ENCODE results near the gene TGM1. TPM values are rescaled to one million over a fixed set of nuclear protein-coding genes. Genes with fewer than 3 reads are reported as not detected.
A peak's percentile ranks its signal among the peaks of the same experiment; 100 is the strongest.

TGM1 gene
- 1 to 10 TPM in 7 of 10 donors, under 1 TPM in 3; 0.82 to 3.9 (median 1.3) TPM for polyA plus RNA-seq (ENCODE audit: insufficient read length in 10 of 10)
- long read RNA-seq, donor 1, result 0 reads
- long read RNA-seq, donor 2, result 0 reads
- long read RNA-seq, donor 3, result 0 reads
- long read RNA-seq, donor 4, result 0 reads
- long read RNA-seq, donor 5, partial matches to known transcripts, result 10 of 10 reads
- long read RNA-seq, donor 5, other reads (novel, unspliced or antisense), result 0 of 10 reads
- long read RNA-seq, donor 6, result 0 reads
- long read RNA-seq, donor 7, result 0 reads
- long read RNA-seq, donor 8, result 0 reads
- long read RNA-seq, donor 9, result 0 reads

DNA sequence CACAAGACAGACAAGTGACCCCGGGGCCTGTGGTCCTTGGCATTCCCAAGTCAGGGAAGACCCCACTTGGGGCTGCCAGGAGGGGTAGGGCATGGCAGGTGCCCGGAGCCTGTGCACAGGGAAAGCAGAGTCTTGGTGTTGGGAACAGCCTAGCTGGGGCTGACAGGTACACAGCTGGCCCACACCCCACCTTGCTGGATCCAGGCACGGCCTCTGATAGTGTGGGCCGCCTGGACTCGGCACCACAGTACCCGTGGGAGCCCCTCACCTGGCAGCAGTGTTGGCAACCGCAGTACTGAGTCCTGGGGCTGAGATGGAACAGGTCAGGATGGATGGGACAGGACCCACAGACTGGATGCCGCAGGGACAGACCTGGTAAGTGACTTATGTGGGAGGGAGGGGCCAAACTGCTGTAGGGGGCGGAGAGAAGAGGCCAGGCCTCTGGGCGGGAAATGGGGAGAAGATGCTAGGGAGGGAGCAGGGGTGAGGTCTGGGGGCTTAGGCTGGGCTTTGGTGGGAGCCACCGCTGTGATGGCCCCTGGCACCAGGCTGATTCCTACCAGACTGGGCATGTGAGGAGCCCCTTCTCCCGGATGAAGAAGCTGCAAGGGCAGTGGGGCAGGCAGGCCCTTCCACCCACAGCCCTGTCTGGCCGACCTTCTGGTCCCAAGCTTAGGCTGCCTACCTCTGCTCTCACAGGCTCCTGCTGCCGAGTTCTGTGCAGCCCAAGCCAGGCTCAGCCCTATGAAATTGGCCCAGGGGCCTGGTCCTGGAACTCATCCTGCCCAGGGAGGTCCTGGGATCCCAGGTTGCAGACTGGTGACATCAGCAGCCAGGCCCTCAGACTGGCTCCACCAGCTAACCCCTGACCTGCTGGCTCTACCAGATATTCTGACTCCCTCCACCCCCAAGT, at the start of gene TGM1:
TSS of gene TGM1 (minus strand) at position 357 of the 913 bp plus-strand sequence. CDS start 825 bp downstream, outside the sequence.
- DNase-seq, result no peak

DNA sequence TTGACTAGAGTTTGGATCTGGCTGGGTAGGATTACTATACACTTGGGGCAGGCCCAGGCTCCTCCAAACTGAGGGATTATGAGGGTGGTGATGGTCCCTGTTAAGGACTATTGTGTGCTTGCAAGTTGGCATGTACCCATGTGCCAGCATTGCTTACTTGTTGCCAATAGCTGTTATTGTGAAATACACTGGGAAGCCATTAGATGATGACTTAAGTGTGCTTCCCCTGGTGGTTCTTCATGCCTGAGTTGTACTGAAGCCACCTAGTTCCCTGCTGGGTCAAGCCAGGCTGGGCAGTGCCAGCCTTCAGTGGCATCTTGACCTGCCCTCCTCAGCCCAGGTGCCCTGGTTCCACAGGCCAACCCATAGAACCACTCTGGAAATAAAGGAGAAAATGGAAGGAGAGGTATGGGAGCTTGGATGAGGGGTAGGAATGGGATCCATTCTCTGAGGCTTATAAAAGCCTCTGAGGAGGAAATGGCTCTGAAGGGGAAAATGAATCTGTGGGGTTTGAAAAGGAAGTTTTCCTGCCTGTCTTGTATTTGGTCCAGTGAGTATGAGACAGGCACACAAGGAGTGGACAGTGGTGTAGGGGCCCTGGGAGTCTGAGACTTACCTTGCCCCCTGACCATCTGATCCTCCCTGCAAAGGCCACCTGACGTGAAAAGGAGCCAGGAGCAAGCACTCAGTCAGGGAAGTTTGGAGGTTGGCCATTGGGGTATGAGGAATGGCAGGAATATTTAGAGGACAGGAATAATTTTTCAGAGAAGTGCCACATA, 49.0 kb upstream of the TGM1 start:
- DNase-seq, result no peak

DNA sequence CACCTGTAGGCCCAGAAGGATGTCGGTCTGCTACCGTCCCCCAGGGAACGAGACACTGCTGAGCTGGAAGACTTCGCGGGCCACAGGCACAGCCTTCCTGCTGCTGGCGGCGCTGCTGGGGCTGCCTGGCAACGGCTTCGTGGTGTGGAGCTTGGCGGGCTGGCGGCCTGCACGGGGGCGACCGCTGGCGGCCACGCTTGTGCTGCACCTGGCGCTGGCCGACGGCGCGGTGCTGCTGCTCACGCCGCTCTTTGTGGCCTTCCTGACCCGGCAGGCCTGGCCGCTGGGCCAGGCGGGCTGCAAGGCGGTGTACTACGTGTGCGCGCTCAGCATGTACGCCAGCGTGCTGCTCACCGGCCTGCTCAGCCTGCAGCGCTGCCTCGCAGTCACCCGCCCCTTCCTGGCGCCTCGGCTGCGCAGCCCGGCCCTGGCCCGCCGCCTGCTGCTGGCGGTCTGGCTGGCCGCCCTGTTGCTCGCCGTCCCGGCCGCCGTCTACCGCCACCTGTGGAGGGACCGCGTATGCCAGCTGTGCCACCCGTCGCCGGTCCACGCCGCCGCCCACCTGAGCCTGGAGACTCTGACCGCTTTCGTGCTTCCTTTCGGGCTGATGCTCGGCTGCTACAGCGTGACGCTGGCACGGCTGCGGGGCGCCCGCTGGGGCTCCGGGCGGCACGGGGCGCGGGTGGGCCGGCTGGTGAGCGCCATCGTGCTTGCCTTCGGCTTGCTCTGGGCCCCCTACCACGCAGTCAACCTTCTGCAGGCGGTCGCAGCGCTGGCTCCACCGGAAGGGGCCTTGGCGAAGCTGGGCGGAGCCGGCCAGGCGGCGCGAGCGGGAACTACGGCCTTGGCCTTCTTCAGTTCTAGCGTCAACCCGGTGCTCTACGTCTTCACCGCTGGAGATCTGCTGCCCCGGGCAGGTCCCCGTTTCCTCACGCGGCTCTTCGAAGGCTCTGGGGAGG, 47.9 kb upstream of the TGM1 start, which contains the start of gene LTB4R:
TSS of gene LTB4R (plus strand) at position 857 of the 959 bp plus-strand sequence. CDS start 4,150 bp downstream, outside the sequence.
- DNase-seq, result peak; percentile 53 to 92 (median 68)

DNA sequence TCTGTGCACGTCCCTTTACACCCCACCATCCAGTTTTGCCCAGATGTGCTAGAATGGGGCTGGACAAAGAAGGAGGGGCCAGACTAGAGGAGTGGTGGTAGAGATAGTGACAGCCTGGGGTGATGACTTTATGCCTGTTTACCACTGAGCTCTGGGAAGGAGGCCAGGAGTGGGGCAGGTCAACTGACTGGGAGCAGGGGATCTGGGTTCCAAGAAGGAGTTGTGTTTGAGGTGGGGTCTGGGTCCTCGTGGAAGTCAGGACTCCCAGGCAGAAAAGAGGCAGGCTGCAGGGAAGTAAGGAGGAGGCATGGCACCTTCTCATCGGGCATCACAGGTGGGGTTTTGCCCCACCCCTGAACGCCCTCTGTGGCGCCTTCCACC, 47.3 kb upstream of the TGM1 start:
- no peak for DNase-seq

DNA sequence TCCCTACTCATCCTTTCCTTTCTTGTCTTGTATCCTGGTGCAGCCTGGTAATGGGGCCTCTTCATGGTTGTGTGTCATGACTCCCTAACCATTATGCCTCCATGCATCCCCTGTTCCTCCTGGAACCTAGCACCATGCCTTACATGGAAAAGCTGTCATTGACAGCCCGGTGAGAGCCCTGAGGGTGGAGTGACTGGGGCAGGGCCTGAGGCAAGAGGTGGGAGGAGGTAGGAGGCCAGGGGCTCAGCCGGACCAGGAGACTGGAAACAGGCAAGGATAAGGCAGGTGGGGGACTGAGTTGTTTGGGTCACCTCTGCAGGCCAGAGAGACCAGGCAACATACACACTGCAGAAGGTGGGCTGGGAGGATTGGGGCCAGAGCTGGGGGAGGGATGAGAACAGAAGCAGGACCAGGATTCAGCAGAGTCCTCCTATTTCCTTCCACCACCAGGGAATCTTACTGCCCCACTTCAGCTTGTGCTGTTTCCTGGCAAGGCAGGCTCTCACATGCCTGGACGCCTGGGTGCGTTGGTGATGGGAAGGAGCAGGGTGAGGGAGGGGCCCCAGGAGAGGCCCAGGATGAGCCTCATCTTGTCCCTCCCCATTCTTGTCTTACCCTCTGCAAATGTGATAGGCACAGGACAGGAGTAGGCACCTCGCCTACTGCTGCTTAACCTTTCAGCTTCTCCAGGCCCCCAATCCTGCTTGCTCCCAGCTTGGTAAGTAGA, 46.7 kb upstream of the TGM1 start, which contains the start of gene LTB4R2:
TSS of gene LTB4R2 (plus strand) at position 603 of the 727 bp plus-strand sequence. CDS start 525 bp downstream, outside the sequence.
- no peak for DNase-seq

DNA sequence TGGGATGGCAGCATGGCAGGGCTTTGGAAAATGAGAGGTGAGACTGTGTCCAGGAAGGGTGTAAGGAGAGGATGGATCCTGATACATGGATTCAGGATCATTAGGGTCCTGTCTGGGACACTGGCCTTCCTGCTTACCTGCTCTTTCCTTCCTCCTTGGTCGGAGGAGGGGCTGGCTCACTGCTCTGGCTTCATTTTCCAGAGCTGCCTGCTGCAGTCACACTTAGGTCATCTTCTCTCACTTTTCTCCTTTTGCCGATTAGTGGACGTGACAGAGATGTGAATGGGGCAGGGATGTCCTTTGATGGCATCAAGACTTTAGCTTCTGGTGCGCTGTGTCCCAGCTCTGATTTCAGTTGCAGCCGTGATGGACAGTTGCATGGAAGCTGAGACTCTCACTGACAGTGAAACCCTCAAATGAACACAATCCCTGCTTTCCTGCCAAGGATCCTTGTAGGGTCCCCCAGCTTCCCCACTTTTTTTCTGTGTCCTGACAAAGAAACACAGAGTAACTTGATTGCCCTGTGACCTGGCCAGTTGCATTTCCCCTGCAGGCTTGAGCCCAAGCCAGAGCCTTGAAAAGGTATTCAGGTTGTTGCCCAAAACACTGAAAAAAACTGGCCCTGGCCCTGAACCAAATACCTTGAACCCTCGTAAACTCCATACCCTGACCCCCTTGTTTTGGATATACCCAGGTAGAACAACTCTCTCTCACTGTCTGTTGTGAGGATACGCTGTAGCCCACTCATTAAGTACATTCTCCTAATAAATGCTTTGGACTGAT, 45.6 kb upstream of the TGM1 start:
- DNase-seq, result no peak

DNA sequence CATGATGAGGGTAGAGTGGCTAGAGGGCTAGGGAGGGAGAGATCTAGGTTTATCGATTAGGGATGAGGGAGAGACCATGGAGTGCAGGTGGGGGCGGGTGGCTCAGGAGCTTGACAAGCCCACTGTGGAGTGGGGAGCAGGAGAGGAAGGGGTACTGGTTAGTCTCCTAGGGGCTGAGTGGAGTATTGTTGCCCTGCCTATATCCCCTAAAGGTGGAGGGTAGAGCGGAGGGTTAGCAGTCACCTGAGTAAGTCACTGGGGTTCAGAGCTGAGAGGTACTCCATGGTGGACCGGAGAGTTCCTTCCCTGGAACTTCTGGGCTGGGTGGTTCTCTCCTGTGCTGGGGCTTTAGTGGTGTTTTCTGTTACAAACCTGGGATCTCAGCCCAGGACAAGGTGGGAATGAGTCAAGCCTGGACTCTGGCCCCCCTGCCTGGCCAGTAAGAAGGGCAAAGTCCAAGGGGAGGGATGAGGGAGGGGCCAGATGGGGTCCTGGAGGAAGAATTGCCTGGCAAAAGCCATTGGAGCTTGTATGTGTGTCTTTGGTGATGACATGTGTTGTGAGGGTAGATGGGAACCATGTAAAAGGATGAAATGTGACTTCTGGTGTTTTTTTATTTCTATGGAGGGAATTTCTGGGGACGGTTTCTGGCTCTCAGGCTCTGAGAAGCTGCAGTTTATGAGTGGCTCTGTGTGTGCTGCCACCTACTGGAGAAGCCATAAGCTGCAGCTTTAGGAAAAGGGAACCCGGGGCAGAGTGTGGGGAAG, 44.8 kb upstream of the TGM1 start, which contains the start of gene CIDEB:
TSS of gene CIDEB (minus strand) at position 403 of the 767 bp plus-strand sequence. CDS start at position 284, 119 bp downstream.
- peak; percentile 38 to 73 (median 50) for DNase-seq

DNA sequence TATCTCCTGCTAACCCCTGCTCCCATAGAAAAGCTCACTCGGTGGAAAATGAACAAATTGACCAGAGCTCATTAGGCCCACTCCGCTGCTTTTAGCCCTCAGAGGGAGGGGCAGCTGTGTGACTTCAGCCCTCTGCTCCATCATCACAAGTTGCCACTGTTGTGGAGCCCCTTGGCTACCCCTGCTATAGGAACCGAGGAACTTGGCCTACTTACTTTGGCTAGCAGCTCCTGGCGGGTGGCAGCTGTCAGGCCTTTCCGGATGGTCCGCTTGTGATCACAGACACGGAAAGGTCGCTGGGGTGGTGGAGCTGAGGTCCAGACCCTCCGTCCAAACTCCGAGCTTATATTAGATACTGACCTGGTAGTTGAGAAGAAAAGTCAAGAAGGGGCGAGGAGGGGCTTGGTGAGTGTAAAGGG, 44.2 kb upstream of the TGM1 start:
- DNase-seq, result no peak

DNA sequence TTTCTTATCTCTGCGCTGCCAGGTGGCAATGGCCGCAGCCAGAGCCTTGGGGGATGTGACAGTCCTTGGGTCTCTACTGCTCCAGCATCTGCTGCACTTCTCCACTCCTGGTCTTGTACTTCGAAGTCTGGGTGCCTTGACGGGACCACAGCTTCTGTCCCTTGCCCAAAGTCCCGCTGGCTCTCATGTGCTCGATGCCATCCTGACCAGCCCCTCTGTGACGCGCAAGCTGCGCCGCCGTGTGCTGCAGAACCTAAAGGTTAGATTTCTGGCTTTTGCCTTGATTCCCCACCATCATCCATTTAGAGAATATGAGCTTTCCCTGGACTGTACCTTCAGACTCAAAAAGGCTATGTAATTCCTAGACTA, 41.0 kb upstream of the TGM1 start:
- DNase-seq, result no peak

DNA sequence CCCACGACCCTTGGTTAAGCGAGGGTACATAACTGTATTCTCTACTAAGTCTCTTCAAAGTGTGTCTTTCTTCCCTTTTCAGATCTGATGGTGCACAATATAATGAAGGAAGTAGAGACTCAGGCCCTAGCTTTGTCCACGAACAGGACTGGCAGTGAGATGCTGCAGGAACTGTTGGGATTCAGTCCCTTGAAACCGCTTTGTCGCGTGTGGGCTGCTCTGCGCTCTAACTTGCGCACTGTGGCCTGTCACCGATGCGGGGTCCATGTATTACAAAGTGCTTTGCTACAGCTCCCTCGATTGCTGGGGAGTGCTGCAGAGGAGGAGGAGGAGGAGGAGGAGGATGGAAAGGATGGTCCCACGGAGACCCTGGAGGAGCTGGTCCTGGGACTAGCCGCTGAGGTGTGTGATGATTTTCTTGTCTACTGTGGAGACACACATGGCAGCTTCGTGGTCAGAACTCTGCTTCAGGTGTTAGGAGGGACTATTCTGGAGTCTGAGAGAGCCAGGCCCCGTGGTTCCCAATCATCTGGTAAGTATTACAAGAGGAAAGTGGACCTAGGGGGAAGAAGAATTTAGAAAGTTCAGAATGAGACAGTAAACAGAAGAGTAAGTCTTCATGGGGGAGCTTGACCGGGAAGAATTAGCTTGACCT, 37.5 kb upstream of the TGM1 start:
- no peak for DNase-seq

DNA sequence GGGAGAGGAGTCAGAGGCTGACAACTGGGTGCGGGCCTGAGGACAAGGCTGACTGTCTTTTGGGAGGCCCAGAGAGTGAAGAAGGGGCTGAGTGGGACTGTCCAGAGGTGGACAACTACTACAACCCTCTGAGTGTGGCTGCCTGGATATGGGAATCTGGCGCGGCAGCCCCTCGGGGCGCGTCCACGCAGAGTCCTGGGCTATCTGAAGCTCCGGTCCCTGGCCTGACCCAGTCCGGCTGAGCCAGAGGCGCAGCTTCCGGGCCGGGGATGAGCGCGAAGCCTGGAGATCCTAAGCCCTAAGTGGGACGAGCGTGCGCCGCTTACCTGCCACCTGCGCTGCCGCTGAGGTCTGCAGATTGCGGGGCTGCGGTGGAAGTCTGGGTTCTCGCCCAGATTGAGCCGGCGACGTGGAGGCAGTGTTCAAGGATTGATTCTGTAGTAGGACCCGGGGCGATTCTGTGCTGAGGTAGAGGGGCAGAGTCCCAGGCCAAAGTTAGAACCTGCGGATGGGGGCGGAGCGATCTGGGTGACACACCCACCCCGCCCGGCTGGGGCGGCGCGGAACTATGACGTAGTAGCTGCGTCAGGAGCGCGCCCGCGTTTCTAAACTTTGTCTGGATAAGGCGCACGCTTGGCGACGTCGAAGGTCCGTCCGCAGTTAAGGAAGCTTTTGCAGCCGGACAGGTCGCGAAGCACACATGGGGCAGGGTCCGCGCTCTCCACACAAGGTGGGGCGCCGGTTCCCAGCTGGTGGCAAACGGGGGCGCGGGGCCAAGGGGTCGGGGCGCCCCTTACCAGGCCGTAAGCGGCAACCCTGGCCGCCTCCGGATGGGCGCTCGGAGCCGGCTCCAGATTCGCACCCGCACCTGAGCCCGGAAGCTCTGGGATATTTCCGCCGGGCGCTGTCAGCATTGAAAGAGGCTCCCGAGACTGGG, 36.5 kb upstream of the TGM1 start, which contains the start of the genes DHRS1 and NOP9:
TSS of gene DHRS1 (minus strand) at position 526 of the 937 bp plus-strand sequence. CDS start 674 bp downstream, outside the sequence.
TSS of gene NOP9 (plus strand) at position 596 of the 937 bp plus-strand sequence. CDS start at position 701, 105 bp downstream.
- peak; percentile 87 to 95 (median 93) for DNase-seq

DNA sequence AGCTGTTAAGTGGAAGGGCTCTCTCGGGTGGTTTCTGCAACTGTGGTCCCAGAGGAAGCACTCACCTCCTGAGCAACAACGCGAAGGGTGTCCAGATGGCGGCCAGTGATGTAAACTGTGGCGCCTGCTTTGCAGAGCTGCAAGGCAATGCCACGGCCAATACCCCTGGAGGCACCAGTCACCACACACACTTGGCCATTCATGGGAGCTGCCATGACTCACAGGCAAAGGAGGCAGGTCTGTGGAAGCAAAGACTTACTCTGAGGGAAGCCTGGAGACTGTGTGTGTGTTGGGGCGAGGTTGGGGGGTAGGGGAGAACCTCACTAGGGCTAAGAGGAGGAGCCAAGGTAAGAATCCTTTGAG, 35.9 kb upstream of the TGM1 start:
- DNase-seq, result no peak

DNA sequence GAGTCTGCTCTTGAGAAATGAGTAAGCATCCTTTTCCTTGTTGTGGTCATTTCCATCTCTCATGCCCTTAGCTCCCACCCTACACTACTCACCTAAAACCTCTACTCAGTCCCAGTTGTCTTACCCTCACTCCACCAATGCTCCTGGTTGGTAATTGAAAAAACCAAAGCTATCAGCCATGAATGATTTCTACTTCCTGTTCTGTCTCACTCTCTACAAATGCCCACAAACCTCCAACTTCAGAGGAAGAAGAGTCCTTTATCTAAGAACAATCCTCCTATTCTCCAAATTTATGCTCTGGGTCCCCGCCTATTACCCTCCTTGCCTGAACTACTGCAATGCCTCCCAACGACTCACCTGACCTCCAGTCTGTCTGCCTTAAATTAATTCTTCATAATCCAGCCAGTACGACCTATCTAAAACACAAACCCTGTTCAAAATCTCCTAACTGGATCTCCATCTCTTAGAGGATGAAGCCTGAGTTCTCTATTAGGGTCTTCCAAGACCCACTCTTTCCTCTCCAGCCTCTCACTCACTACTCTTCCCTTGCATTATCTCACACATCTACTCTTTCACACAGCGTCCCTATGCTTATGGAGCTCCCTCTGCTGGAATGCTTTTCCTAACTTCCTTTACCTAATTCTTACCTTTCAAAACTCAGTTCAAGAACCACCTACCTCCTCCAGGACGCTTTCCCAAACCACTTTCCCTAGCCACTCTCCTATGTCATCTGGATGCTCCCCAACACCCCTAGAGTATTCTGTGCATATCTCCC, 34.4 kb upstream of the TGM1 start:
- DNase-seq, result no peak

DNA sequence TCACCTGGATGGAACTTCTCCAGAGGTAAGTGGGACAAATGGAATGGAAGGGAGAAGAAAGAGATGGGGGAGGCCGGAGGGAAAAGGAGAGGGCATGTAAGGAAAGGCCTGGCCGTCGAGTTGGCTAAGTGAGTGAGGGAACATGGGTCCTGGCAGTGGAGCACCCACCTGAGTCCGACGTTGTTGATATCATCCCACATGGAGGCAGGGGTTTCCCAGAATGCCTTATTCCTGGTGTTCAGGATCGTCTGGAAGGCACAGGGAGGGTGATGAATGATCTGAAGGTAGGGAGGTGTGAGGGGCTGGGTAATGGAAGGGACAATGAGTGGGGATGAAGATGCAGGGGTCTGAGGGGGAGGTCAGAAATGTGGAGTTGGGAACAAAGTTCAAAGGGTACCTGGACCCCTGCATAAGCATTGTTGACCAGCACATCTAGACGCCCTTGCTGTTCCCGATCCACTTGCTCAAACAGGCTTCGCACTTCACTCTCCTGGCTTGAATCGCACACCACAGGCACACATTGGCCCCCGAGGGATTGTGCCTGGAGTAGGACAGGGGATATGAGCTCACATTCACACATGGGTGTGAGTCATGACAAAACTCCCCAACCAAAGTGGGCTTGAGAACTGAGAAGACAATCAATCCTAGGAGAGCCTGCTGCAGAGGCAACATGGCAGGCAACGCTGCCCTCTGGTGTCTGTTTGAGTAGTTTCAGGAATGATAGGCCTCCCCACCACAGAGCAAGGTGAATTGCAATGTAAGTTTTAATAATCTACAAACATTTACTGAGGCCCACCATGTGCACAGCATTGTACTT, 33.6 kb upstream of the TGM1 start:
- DNase-seq, result peak; percentile 71 to 81 (median 80)
